ENCODE measurements around the gene MAPRE2. TPM values are rescaled to one million over a fixed set of nuclear protein-coding genes. Genes with fewer than 3 reads are reported as not detected.

Gene MAPRE2
- polyA plus RNA-seq, 1 donor = 20.0 TPM

- DNase-seq (ENCODE audit: low read depth) = no peak
Observed at GRCh38 chr18:35038029-35038428, 3.2 kb upstream of the MAPRE2 start.

GRCh38 chr18:35038881-35039491 is 2.2 kb upstream of the MAPRE2 start:
- no peak for DNase-seq (ENCODE audit: low read depth)

GRCh38 chr18:35040638-35040987 is 600 bp upstream of the MAPRE2 start:
- no peak for DNase-seq (ENCODE audit: low read depth)

- no peak for DNase-seq (ENCODE audit: low read depth)
Observed at GRCh38 chr18:35041815-35042387, 688 bp downstream of the MAPRE2 start.

- DNase-seq (ENCODE audit: low read depth) = no peak
Observed at GRCh38 chr18:35042389-35043071, 1.3 kb downstream of the MAPRE2 start.

- DNase-seq (ENCODE audit: low read depth) = no peak
Observed at GRCh38 chr18:35043207-35043606, 2.0 kb downstream of the MAPRE2 start.

GRCh38 chr18:35045121-35045520 is 3.9 kb downstream of the MAPRE2 start:
- no peak for DNase-seq (ENCODE audit: low read depth)

GRCh38 chr18:35045806-35046205 is 4.6 kb downstream of the MAPRE2 start:
- DNase-seq (ENCODE audit: low read depth) = no peak

- no peak for DNase-seq (ENCODE audit: low read depth)
Observed at GRCh38 chr18:35047697-35048292, 6.6 kb downstream of the MAPRE2 start.

GRCh38 chr18:35049111-35050027 is 8.2 kb downstream of the MAPRE2 start:
- no peak for DNase-seq (ENCODE audit: low read depth)

GRCh38 chr18:35050028-35050546 is 8.9 kb downstream of the MAPRE2 start:
- no peak for DNase-seq (ENCODE audit: low read depth)

GRCh38 chr18:35050705-35051195 is 9.5 kb downstream of the MAPRE2 start:
- no peak for DNase-seq (ENCODE audit: low read depth)

GRCh38 chr18:35051641-35052377 is 10.6 kb downstream of the MAPRE2 start:
- DNase-seq (ENCODE audit: low read depth) = no peak

- DNase-seq (ENCODE audit: low read depth) = no peak
Observed at GRCh38 chr18:35054401-35054800, 13.2 kb downstream of the MAPRE2 start.

- DNase-seq (ENCODE audit: low read depth) = no peak
Observed at GRCh38 chr18:35055105-35055504, 13.9 kb downstream of the MAPRE2 start.

- no peak for DNase-seq (ENCODE audit: low read depth)
Observed at GRCh38 chr18:35055726-35056125, 14.5 kb downstream of the MAPRE2 start.

- DNase-seq (ENCODE audit: low read depth) = no peak
Observed at GRCh38 chr18:35059280-35059927, 18.2 kb downstream of the MAPRE2 start.

GRCh38 chr18:35060122-35060815 is 19.1 kb downstream of the MAPRE2 start:
- DNase-seq (ENCODE audit: low read depth) = no peak

GRCh38 chr18:35061336-35061735 is 20.1 kb downstream of the MAPRE2 start:
- DNase-seq (ENCODE audit: low read depth) = no peak

- DNase-seq (ENCODE audit: low read depth) = no peak
Observed at GRCh38 chr18:35061804-35062203, 20.6 kb downstream of the MAPRE2 start.

Measured in forelimb muscle (tissue), 1 donor.